GM21619 (cell line): ENCODE data around the gene ABCD2.
"Not testable (repeated sequence)": the region's sequence is repeated elsewhere in the genome, so short reads cannot be mapped to it uniquely, and the experiment has no call there.

Source experiments
- ATAC-seq: cut with Tn5 transposase; IDR thresholded peaks from one replicate; pipeline ENCODE4 v1.9.1; 2021; ENCODE audit not compliant: unreplicated experiment

Gene ABCD2

GRCh38 chr12:39613525-39613924 is 6.1 kb downstream of the ABCD2 start:
- ATAC-seq = no peak

- ATAC-seq = no peak
Measured at GRCh38 chr12:39612250-39612649, 7.4 kb downstream of the ABCD2 start.

GRCh38 chr12:39611818-39612217 is 7.8 kb downstream of the ABCD2 start:
- ATAC-seq = no peak

GRCh38 chr12:39610436-39611025 is 9.1 kb downstream of the ABCD2 start:
- no peak for ATAC-seq

- no peak for ATAC-seq
Measured at GRCh38 chr12:39606712-39607423, 12.7 kb downstream of the ABCD2 start.

- no peak for ATAC-seq
Measured at GRCh38 chr12:39605996-39606395, 13.6 kb downstream of the ABCD2 start.

- no peak for ATAC-seq
Measured at GRCh38 chr12:39605501-39605900, 14.1 kb downstream of the ABCD2 start.

GRCh38 chr12:39603065-39603464 is 16.5 kb downstream of the ABCD2 start:
- ATAC-seq = no peak

GRCh38 chr12:39601951-39602350 is 17.7 kb downstream of the ABCD2 start:
- ATAC-seq = not testable (repeated sequence)

- ATAC-seq = no peak
Measured at GRCh38 chr12:39595928-39596327, 23.7 kb downstream of the ABCD2 start.

GRCh38 chr12:39592295-39592694 is 27.3 kb downstream of the ABCD2 start:
- ATAC-seq = no peak

- no peak for ATAC-seq
Measured at GRCh38 chr12:39588348-39588747, 31.3 kb downstream of the ABCD2 start.

- peak; percentile 76 for ATAC-seq
Measured at GRCh38 chr12:39587225-39587624, 32.4 kb downstream of the ABCD2 start.

GRCh38 chr12:39586816-39587215 is 32.8 kb downstream of the ABCD2 start:
- ATAC-seq = no peak

- no peak for ATAC-seq
Measured at GRCh38 chr12:39581592-39581991, 38.0 kb downstream of the ABCD2 start.

GRCh38 chr12:39575498-39575875 is 44.1 kb downstream of the ABCD2 start:
- no peak for ATAC-seq

- no peak for ATAC-seq
Measured at GRCh38 chr12:39574785-39575497, 44.7 kb downstream of the ABCD2 start.

- no peak for ATAC-seq
Measured at GRCh38 chr12:39574378-39574777, 45.2 kb downstream of the ABCD2 start.

- ATAC-seq = no peak
Measured at GRCh38 chr12:39573971-39574370, 45.6 kb downstream of the ABCD2 start.

GRCh38 chr12:39572551-39572950 is 47.1 kb downstream of the ABCD2 start:
- no peak for ATAC-seq

- no peak for ATAC-seq
Measured at GRCh38 chr12:39571351-39571750, 48.3 kb downstream of the ABCD2 start.

- no peak for ATAC-seq
Measured at GRCh38 chr12:39553476-39553875, 66.1 kb downstream of the ABCD2 start.
